ENCODE results near the gene RASSF3.

Gene RASSF3

GRCh38 chr12:64595863-64596793, 14.2 kb upstream of the RASSF3 start:
- Histone ChIP-seq H3K4me3 (ENCODE audit: low read length) (no peak overlapping the region), H3K27me3 (ENCODE audit: low read depth, low read length) (no peaks in the 10 kb centered on the region), H3K9ac (ENCODE audit: low read length) (no peak overlapping the region), H3K4me1 (ENCODE audit: low read length) (no peaks in the 10 kb centered on the region), H3K36me3 (replicated peaks; ENCODE audit: low read depth, low read length) (no peaks in the 10 kb centered on the region), H3K27ac (ENCODE audit: low read length) (no peak overlapping the region), H3K4me2 (ENCODE audit: low read length) (no peak overlapping the region), H2AFZ (ENCODE audit: low read depth, low read length) (no peak overlapping the region), H3K79me2 (ENCODE audit: low read length) (no peaks in the 10 kb centered on the region), H4K20me1 (ENCODE audit: insufficient read depth, low read length) (no peaks in the 10 kb centered on the region), H3K9me3 (ENCODE audit: insufficient read depth, low read length) (no peaks in the 10 kb centered on the region)
- no peak for TF ChIP-seq CTCF (IDR thresholded peaks at IDR 0.05; ENCODE audit: low read depth, low read length)
- no peak for TF ChIP-seq EZH2phosphoT487 (IDR thresholded peaks at IDR 0.05; ENCODE audit: low read depth)

- H3K9me3 ChIP-seq (ENCODE audit: insufficient read depth, low read length), result no peaks in the 10 kb centered on the region
- no peak overlapping the region for H3K4me3 ChIP-seq (ENCODE audit: low read length)
- no peak overlapping the region for H3K27ac ChIP-seq (ENCODE audit: low read length)
- H4K20me1 ChIP-seq (ENCODE audit: insufficient read depth, low read length), result no peaks in the 10 kb centered on the region
- TF ChIP-seq EZH2phosphoT487 (IDR thresholded peaks at IDR 0.05; ENCODE audit: low read depth) (no peak), CTCF (IDR thresholded peaks at IDR 0.05; ENCODE audit: low read depth, low read length) (no peak)
- H3K4me1 ChIP-seq (ENCODE audit: low read length), result no peaks in the 10 kb centered on the region
- H3K27me3 ChIP-seq (ENCODE audit: low read depth, low read length), result no peaks in the 10 kb centered on the region
- H3K36me3 ChIP-seq (replicated peaks; ENCODE audit: low read depth, low read length), result no peaks in the 10 kb centered on the region
- no peak overlapping the region for H2AFZ ChIP-seq (ENCODE audit: low read depth, low read length)
- no peaks in the 10 kb centered on the region for H3K79me2 ChIP-seq (ENCODE audit: low read length)
- H3K4me2 ChIP-seq (ENCODE audit: low read length), result no peak overlapping the region
- H3K9ac ChIP-seq (ENCODE audit: low read length), result no peak overlapping the region
Observed at GRCh38 chr12:64598831-64599230, 11.5 kb upstream of the RASSF3 start.

- no peaks in the 10 kb centered on the region for H3K27me3 ChIP-seq (ENCODE audit: low read depth, low read length)
- H3K9me3 ChIP-seq (ENCODE audit: insufficient read depth, low read length), result no peaks in the 10 kb centered on the region
- no peak for TF ChIP-seq CTCF (IDR thresholded peaks at IDR 0.05; ENCODE audit: low read depth, low read length)
- TF ChIP-seq EZH2phosphoT487 (IDR thresholded peaks at IDR 0.05; ENCODE audit: low read depth), result no peak
- no peaks in the 10 kb centered on the region for H3K4me1 ChIP-seq (ENCODE audit: low read length)
- H3K4me2 ChIP-seq (ENCODE audit: low read length), result no peak overlapping the region
- no peak overlapping the region for H2AFZ ChIP-seq (ENCODE audit: low read depth, low read length)
- no peak overlapping the region for H3K27ac ChIP-seq (ENCODE audit: low read length)
- no peaks in the 10 kb centered on the region for H3K79me2 ChIP-seq (ENCODE audit: low read length)
- H3K36me3 ChIP-seq (replicated peaks; ENCODE audit: low read depth, low read length), result no peaks in the 10 kb centered on the region
- no peaks in the 10 kb centered on the region for H4K20me1 ChIP-seq (ENCODE audit: insufficient read depth, low read length)
- no peak overlapping the region for H3K9ac ChIP-seq (ENCODE audit: low read length)
- no peak overlapping the region for H3K4me3 ChIP-seq (ENCODE audit: low read length)
Observed at GRCh38 chr12:64600164-64600561, 10.1 kb upstream of the RASSF3 start.

GRCh38 chr12:64603183-64603841, 7.0 kb upstream of the RASSF3 start:
- Histone ChIP-seq H3K79me2 (ENCODE audit: low read length) (no peaks in the 10 kb centered on the region), H3K27ac (ENCODE audit: low read length) (no peak overlapping the region), H4K20me1 (ENCODE audit: insufficient read depth, low read length) (no peaks in the 10 kb centered on the region), H3K4me3 (ENCODE audit: low read length) (no peak overlapping the region), H2AFZ (ENCODE audit: low read depth, low read length) (no peak overlapping the region), H3K9me3 (ENCODE audit: insufficient read depth, low read length) (no peaks in the 10 kb centered on the region), H3K9ac (ENCODE audit: low read length) (no peak overlapping the region), H3K4me2 (ENCODE audit: low read length) (no peak overlapping the region), H3K27me3 (ENCODE audit: low read depth, low read length) (no peaks in the 10 kb centered on the region), H3K4me1 (ENCODE audit: low read length) (peaks cover 4% of the 10 kb centered on the region), H3K36me3 (replicated peaks; ENCODE audit: low read depth, low read length) (no peaks in the 10 kb centered on the region)
- TF ChIP-seq CTCF (IDR thresholded peaks at IDR 0.05; ENCODE audit: low read depth, low read length) (no peak), EZH2phosphoT487 (IDR thresholded peaks at IDR 0.05; ENCODE audit: low read depth) (no peak)

Measured in OCI-LY3 (cell line).